ENCODE measurements around the gene GAPDH. TPM values are rescaled to one million over a fixed set of nuclear protein-coding genes. Genes with fewer than 3 reads are reported as not detected.

GAPDH gene
- total RNA-seq, 1 experiment from 2014 or later, result 9,568 TPM

Small RNA genes within 50 kb of the gene (small RNA-seq; reads per million reads assigned to genes)
- 14.4 to 88.7 reads per million in 2 experiments for gene SCARNA11

Other genes with a start within 250 kb of the GAPDH start
- gene PLEKHG6, start 223.8 kb upstream of the GAPDH start, total RNA-seq (2014; rRNA removed; shearing (Covaris generic)), result not detected in 2 replicates
- gene TNFRSF1A, start 192.4 kb upstream of the GAPDH start, total RNA-seq (2014; rRNA removed; shearing (Covaris generic)), result 180 and 190 TPM in 2 replicates
- gene SCNN1A, start 159.0 kb upstream of the GAPDH start, total RNA-seq (2014; rRNA removed; shearing (Covaris generic)), result 0.29 and 1.7 TPM in 2 replicates
- gene LTBR, start 150.4 kb upstream of the GAPDH start, total RNA-seq (2014; rRNA removed; shearing (Covaris generic)), result 80.4 and 82.9 TPM in 2 replicates
- not detected in 2 replicates for gene CD27, start 89.6 kb upstream of the GAPDH start, total RNA-seq (2014; rRNA removed; shearing (Covaris generic))
- gene TAPBPL, start 82.5 kb upstream of the GAPDH start, total RNA-seq (2014; rRNA removed; shearing (Covaris generic)), result 3.2 and 3.9 TPM in 2 replicates
- 10.7 and 14.3 TPM in 2 replicates for gene VAMP1, start 63.8 kb upstream of the GAPDH start, total RNA-seq (2014; rRNA removed; shearing (Covaris generic))
- 150 and 183 TPM in 2 replicates for gene MRPL51, start 41.3 kb upstream of the GAPDH start, total RNA-seq (2014; rRNA removed; shearing (Covaris generic))
- gene NCAPD2, start 40.4 kb upstream of the GAPDH start, total RNA-seq (2014; rRNA removed; shearing (Covaris generic)), result 60.2 and 68.4 TPM in 2 replicates
- gene IFFO1, start 21.5 kb downstream of the GAPDH start, total RNA-seq (2014; rRNA removed; shearing (Covaris generic)), result 0.15 TPM in 1 of 2 replicates, not detected in the other
- 54.0 and 58.2 TPM in 2 replicates for gene NOP2, start 33.8 kb downstream of the GAPDH start, total RNA-seq (2014; rRNA removed; shearing (Covaris generic))
- gene CHD4, start 72.9 kb downstream of the GAPDH start, total RNA-seq (2014; rRNA removed; shearing (Covaris generic)), result 67.0 and 83.8 TPM in 2 replicates
- gene LPAR5, start 101.4 kb downstream of the GAPDH start, total RNA-seq (2014; rRNA removed; shearing (Covaris generic)), result not detected in 2 replicates
- 0.40 TPM in 1 of 2 replicates, not detected in the other for gene ACRBP, start 112.9 kb downstream of the GAPDH start, total RNA-seq (2014; rRNA removed; shearing (Covaris generic))
- gene ING4, start 128.6 kb downstream of the GAPDH start, total RNA-seq (2014; rRNA removed; shearing (Covaris generic)), result 16.3 and 17.6 TPM in 2 replicates
- gene ZNF384, start 154.9 kb downstream of the GAPDH start, total RNA-seq (2014; rRNA removed; shearing (Covaris generic)), result 14.7 and 18.9 TPM in 2 replicates
- gene PIANP, start 166.3 kb downstream of the GAPDH start, total RNA-seq (2014; rRNA removed; shearing (Covaris generic)), result not detected in 2 replicates
- gene COPS7A, start 189.5 kb downstream of the GAPDH start, total RNA-seq (2014; rRNA removed; shearing (Covaris generic)), result 75.2 and 77.1 TPM in 2 replicates
- 96.3 and 98.8 TPM in 2 replicates for gene MLF2, start 218.6 kb downstream of the GAPDH start, total RNA-seq (2014; rRNA removed; shearing (Covaris generic))
- 116 and 158 TPM in 2 replicates for gene PTMS, start 231.8 kb downstream of the GAPDH start, total RNA-seq (2014; rRNA removed; shearing (Covaris generic))
- gene LAG3, start 238.0 kb downstream of the GAPDH start, total RNA-seq (2014; rRNA removed; shearing (Covaris generic)), result 0.25 TPM in 1 of 2 replicates, not detected in the other